ENCODE results near the gene RNF130. TPM values are rescaled to one million over a fixed set of nuclear protein-coding genes. Genes with fewer than 3 reads are reported as not detected.
A peak's percentile ranks its signal among the peaks of the same experiment; 100 is the strongest.

The RNF130 gene
- total RNA-seq, 1 donor from 2014 or later, result 29.8 TPM

Small RNAs within 50 kb of the gene (microRNA-seq; reads per million reads assigned to microRNA genes)
- gene MIR340, result 334 reads per million, percentile 75 among the genes with 10 or more reads in this experiment

Other genes with a start within 250 kb of the RNF130 start
- 19.9 and 20.7 TPM in 2 replicates for gene MRNIP, start 212.9 kb downstream of the RNF130 start, total RNA-seq
- 85.1 and 89.9 TPM in 2 replicates for gene TBC1D9B, start 163.9 kb downstream of the RNF130 start, total RNA-seq
- gene RASGEF1C, start 137.5 kb upstream of the RNF130 start, total RNA-seq, result 0.22 and 0.41 TPM in 2 replicates
- gene MAPK9, start 220.3 kb upstream of the RNF130 start, total RNA-seq, result 31.6 and 34.0 TPM in 2 replicates

Data from astrocyte (in vitro differentiated cells and primary cell).